ENCODE results near the gene MOSMO.
"Not testable (repeated sequence)": the region's sequence is repeated elsewhere in the genome, so short reads cannot be mapped to it uniquely, and the experiment has no call there.

Gene MOSMO

GRCh38 chr16:22098405-22099255 lies 90.7 kb downstream of the MOSMO start:
- no peak for DNase-seq

- no peak for DNase-seq
These were observed 91.5 kb downstream of the MOSMO start for GRCh38 chr16:22099256-22099975.

- DNase-seq, result no peak
These were observed 95.5 kb downstream of the MOSMO start for GRCh38 chr16:22103441-22103840.

GRCh38 chr16:22109258-22109898 lies 101.5 kb downstream of the MOSMO start:
- peak; percentile 40 for DNase-seq

- DNase-seq, result not testable (repeated sequence)
These were observed 103.7 kb downstream of the MOSMO start for GRCh38 chr16:22111629-22112028.

GRCh38 chr16:22116095-22116700 lies 108.3 kb downstream of the MOSMO start:
- no peak for DNase-seq

- no peak for DNase-seq
These were observed 109.7 kb downstream of the MOSMO start for GRCh38 chr16:22117609-22118008.

GRCh38 chr16:22120440-22120839 lies 112.5 kb downstream of the MOSMO start:
- DNase-seq, result no peak

GRCh38 chr16:22122239-22122638 lies 114.3 kb downstream of the MOSMO start:
- DNase-seq, result no peak

- DNase-seq, result no peak
These were observed 115.2 kb downstream of the MOSMO start for GRCh38 chr16:22123146-22123545.

- DNase-seq, result no peak
These were observed 116.0 kb downstream of the MOSMO start for GRCh38 chr16:22123759-22124490.

GRCh38 chr16:22124583-22125284 lies 116.8 kb downstream of the MOSMO start:
- DNase-seq, result no peak

GRCh38 chr16:22126037-22126558 lies 118.2 kb downstream of the MOSMO start:
- DNase-seq, result no peak

- DNase-seq, result not testable (repeated sequence)
These were observed 120.6 kb downstream of the MOSMO start for GRCh38 chr16:22128537-22128936.

- DNase-seq, result no peak
These were observed 122.6 kb downstream of the MOSMO start for GRCh38 chr16:22130528-22130927.

- DNase-seq, result no peak
These were observed 124.9 kb downstream of the MOSMO start for GRCh38 chr16:22132801-22133200.

All from NK-92 treated with Interleukin-12 subunit alpha and Interleukin-12 subunit beta, amount 100 ng/mL, for 24 hours (cell line).